T1000 (cell line): ENCODE data around the gene THRA.

ENCODE experiments used
- DNase-seq: peaks from one replicate; lab custom pipeline; 2025; ENCODE audit warnings: mixed read lengths; lab: John Stamatoyannopoulos, UW

THRA gene

GRCh38 chr17:40026816-40027613 is 35.8 kb upstream of the THRA start:
- peak; percentile 62 for DNase-seq

- no peak for DNase-seq
These were observed 35.2 kb upstream of the THRA start for GRCh38 chr17:40027614-40028012.

- DNase-seq = no peak
These were observed 34.2 kb upstream of the THRA start for GRCh38 chr17:40028595-40028994.

- DNase-seq = no peak
These were observed 31.1 kb upstream of the THRA start for GRCh38 chr17:40031706-40032105.

GRCh38 chr17:40032322-40033320 is 30.1 kb upstream of the THRA start:
- no peak for DNase-seq

- DNase-seq = no peak
These were observed 29.4 kb upstream of the THRA start for GRCh38 chr17:40033339-40033738.

- no peak for DNase-seq
These were observed 28.2 kb upstream of the THRA start for GRCh38 chr17:40034426-40035161.

- no peak for DNase-seq
These were observed 27.6 kb upstream of the THRA start for GRCh38 chr17:40035162-40035559.

GRCh38 chr17:40038882-40039513 is 23.8 kb upstream of the THRA start:
- peak; percentile 32 for DNase-seq

- no peak for DNase-seq
These were observed 21.6 kb upstream of the THRA start for GRCh38 chr17:40041196-40041595.

- no peak for DNase-seq
These were observed 6.3 kb upstream of the THRA start for GRCh38 chr17:40056379-40057015.

GRCh38 chr17:40058186-40058784 is 4.5 kb upstream of the THRA start:
- no peak for DNase-seq

- no peak for DNase-seq
These were observed 3.9 kb upstream of the THRA start for GRCh38 chr17:40058865-40059264.

- no peak for DNase-seq
These were observed 2.9 kb upstream of the THRA start for GRCh38 chr17:40059729-40060475.

- no peak for DNase-seq
These were observed 1.7 kb upstream of the THRA start for GRCh38 chr17:40060887-40061608.

GRCh38 chr17:40061609-40062038 is 1.1 kb upstream of the THRA start:
- no peak for DNase-seq

GRCh38 chr17:40063187-40063771 is 514 bp downstream of the THRA start:
- DNase-seq = no peak

GRCh38 chr17:40063901-40064531 is 1.3 kb downstream of the THRA start:
- DNase-seq = no peak
